MM.1S (cell line): Measurements from ENCODE around the gene PARD3.

Source experiments
- DNase-seq: peaks from one replicate; pipeline ENCODE4 v3.0.0-alpha.2; 2015
- H2AFZ ChIP-seq: fragments of 300-600 bp; sonication (generic); 2 replicates; pipeline ENCODE4 v1.6.0; 2016; ENCODE audit warnings: antibody characterized with exemption, low read length
- H3F3A ChIP-seq: fragments of 300-600 bp; sonication (generic); 2 replicates; pipeline ENCODE4 v1.6.1; 2016; ENCODE audit warnings: mild to moderate bottlenecking, antibody characterized with exemption, low read length, moderate library complexity, mixed read lengths; ENCODE audit not compliant: insufficient read depth
- H3K27ac ChIP-seq: fragments of 300-600 bp; sonication (generic); 2 replicates; pipeline ENCODE4 v1.5.1; 2016; ENCODE audit warnings: mild to moderate bottlenecking, low read length
- H3K27me3 ChIP-seq: fragments of 300-600 bp; sonication (generic); replicated peaks from 2 replicates; pipeline ENCODE4 v1.6.0; 2016; ENCODE audit warnings: low read length; ENCODE audit not compliant: insufficient read depth
- H3K36me3 ChIP-seq: fragments of 300-600 bp; sonication (generic); replicated peaks from 2 replicates; pipeline ENCODE4 v1.6.1; 2016; ENCODE audit warnings: mild to moderate bottlenecking, low read length, mixed read lengths; ENCODE audit not compliant: insufficient read depth
- H3K4me1 ChIP-seq: fragments of 300-600 bp; sonication (generic); 2 replicates; pipeline ENCODE4 v1.6.1; 2016; ENCODE audit warnings: low read length, mixed read lengths
- H3K4me2 ChIP-seq: fragments of 300-600 bp; sonication (generic); 2 replicates; pipeline ENCODE4 v1.6.0; 2016; ENCODE audit warnings: low read depth, low read length
- H3K4me3 ChIP-seq: fragments of 300-600 bp; sonication (generic); 2 replicates; pipeline ENCODE4 v1.5.1; 2016; ENCODE audit warnings: low read length, mixed read lengths
- H3K79me2 ChIP-seq: fragments of 300-600 bp; sonication (generic); 2 replicates; pipeline ENCODE4 v1.6.1; 2016; ENCODE audit warnings: mixed run types, low read length, mixed read lengths
- H3K9ac ChIP-seq: fragments of 300-600 bp; sonication (generic); 2 replicates; pipeline ENCODE4 v1.6.1; 2016; ENCODE audit warnings: low read length, mixed read lengths
- H3K9me2 ChIP-seq: fragments of 300-600 bp; sonication (generic); replicated peaks from 2 replicates; pipeline ENCODE4 v1.6.1; 2016; ENCODE audit warnings: mild to moderate bottlenecking, low read length, mixed read lengths; ENCODE audit not compliant: insufficient read depth
- H3K9me3 ChIP-seq: fragments of 300-600 bp; sonication (generic); replicated peaks from 2 replicates; pipeline ENCODE4 v1.6.1; 2016; ENCODE audit warnings: mild to moderate bottlenecking, low read length, mixed read lengths; ENCODE audit not compliant: insufficient read depth
- H4K20me1 ChIP-seq: fragments of 300-600 bp; sonication (generic); 2 replicates; pipeline ENCODE4 v1.6.1; 2016; ENCODE audit warnings: mild to moderate bottlenecking, low read length, moderate library complexity, mixed read lengths; ENCODE audit not compliant: insufficient read depth
- EZH2 ChIP-seq: fragments of 300-600 bp; sonication (generic); optimal IDR thresholded peaks from 2 replicates; pipeline ENCODE3; 2017; ENCODE audit warnings: low read depth, mild to moderate bottlenecking, antibody characterized with exemption, low read length, mixed read lengths
- EZH2phosphoT487 ChIP-seq: fragments of 300-600 bp; sonication (generic); IDR thresholded peaks from 2 replicates; pipeline ENCODE4 v1.6.1; 2018; ENCODE audit warnings: antibody characterized with exemption, low read length
- TF ChIP-seq, protein P1 (sequence below): fragments of 300-600 bp; sonication (generic); IDR thresholded peaks from 2 replicates; pipeline ENCODE4 v1.5.1; 2016; ENCODE audit warnings: antibody characterized with exemption, low read length, mixed read lengths

The PARD3 gene

DNA sequence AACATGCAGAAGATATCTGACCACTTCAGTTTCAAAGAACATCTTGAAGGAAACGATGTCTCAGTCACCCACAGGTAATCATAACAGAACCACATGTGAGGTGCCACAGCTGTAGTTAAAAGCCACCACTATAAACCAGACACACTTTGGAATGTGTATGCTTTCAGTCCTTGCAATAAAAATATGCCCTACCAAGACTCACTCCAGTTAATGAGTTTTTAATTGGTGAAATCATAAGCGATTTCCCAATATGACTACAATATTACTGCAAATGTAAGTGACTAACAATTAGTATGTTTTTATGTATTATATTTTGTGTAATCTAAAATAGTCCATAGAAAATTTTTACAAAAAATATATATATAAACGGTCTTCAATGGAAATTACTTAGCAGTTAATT, 428.2 kb downstream of the PARD3 start:
- Histone ChIP-seq H3K36me3 (no peaks in the 10 kb centered on the region), H2AFZ (no peak overlapping the region), H3K4me3 (no peak overlapping the region), H3K4me2 (no peak overlapping the region), H3F3A (no peaks in the 10 kb centered on the region), H3K9ac (no peak overlapping the region), H3K79me2 (no peaks in the 10 kb centered on the region), H3K4me1 (no peaks in the 10 kb centered on the region), H3K9me2 (no peaks in the 10 kb centered on the region), H4K20me1 (no peaks in the 10 kb centered on the region), H3K27ac (no peak overlapping the region), H3K27me3 (no peaks in the 10 kb centered on the region), H3K9me3 (no peaks in the 10 kb centered on the region)
- DNase-seq: no peak
- TF ChIP-seq EZH2 (no peak), EZH2phosphoT487 (no peak)
- TF ChIP-seq, protein P1, sequence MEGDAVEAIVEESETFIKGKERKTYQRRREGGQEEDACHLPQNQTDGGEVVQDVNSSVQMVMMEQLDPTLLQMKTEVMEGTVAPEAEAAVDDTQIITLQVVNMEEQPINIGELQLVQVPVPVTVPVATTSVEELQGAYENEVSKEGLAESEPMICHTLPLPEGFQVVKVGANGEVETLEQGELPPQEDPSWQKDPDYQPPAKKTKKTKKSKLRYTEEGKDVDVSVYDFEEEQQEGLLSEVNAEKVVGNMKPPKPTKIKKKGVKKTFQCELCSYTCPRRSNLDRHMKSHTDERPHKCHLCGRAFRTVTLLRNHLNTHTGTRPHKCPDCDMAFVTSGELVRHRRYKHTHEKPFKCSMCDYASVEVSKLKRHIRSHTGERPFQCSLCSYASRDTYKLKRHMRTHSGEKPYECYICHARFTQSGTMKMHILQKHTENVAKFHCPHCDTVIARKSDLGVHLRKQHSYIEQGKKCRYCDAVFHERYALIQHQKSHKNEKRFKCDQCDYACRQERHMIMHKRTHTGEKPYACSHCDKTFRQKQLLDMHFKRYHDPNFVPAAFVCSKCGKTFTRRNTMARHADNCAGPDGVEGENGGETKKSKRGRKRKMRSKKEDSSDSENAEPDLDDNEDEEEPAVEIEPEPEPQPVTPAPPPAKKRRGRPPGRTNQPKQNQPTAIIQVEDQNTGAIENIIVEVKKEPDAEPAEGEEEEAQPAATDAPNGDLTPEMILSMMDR: no peak

DNA sequence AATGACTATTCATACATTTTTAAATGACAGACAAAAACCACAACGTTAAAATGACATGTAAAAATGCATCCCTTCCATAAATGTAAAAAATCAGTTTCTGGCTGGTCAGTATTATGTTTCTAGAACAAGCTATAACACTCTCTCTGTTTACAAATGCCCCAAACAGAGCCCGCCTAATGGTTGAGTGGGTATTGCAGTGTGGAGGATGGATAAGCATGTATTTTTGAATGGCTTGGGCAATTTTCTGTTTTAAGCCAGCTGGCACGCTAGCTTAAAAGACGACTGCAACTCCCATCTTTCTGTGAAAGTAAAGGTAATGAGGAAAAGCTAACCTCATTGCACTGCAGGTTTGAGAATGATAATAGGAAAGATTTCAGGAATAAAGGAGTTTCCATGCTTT, 430.7 kb downstream of the PARD3 start:
- Histone ChIP-seq H3K9ac (no peak overlapping the region), H3K4me3 (no peak overlapping the region), H3K4me2 (no peak overlapping the region), H3F3A (no peaks in the 10 kb centered on the region), H3K9me3 (no peaks in the 10 kb centered on the region), H4K20me1 (no peaks in the 10 kb centered on the region), H2AFZ (no peak overlapping the region), H3K36me3 (no peaks in the 10 kb centered on the region), H3K9me2 (no peaks in the 10 kb centered on the region), H3K27me3 (no peaks in the 10 kb centered on the region), H3K79me2 (no peaks in the 10 kb centered on the region), H3K4me1 (no peaks in the 10 kb centered on the region), H3K27ac (no peak overlapping the region)
- TF ChIP-seq EZH2phosphoT487 (no peak), EZH2 (no peak)
- TF ChIP-seq, protein P1: no peak
- no peak for DNase-seq

DNA sequence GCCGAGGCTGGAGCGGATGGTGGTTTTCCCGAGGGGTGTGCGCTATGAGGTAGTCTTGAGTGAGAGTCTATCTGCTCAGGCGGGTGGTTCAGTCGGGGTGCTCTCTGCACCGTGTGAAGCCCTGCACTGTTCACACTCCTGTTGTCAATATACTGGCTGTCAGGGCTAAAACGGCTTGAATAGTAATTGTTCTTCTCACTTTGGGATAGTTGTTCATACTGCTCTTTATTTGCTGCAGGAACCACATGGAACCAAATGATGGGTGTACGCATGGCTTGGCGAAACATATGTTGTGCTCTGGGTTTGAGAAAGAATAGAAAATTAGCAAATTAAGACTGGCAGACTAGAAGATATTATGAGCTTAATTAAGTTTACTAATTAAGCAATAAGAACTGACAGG, 432.5 kb downstream of the PARD3 start:
- no peaks in the 10 kb centered on the region for H3K9me2 ChIP-seq
- H3K36me3 ChIP-seq: no peaks in the 10 kb centered on the region
- H3K4me2 ChIP-seq: no peak overlapping the region
- DNase-seq: no peak
- no peaks in the 10 kb centered on the region for H4K20me1 ChIP-seq
- H3K79me2 ChIP-seq: no peaks in the 10 kb centered on the region
- no peaks in the 10 kb centered on the region for H3F3A ChIP-seq
- no peak overlapping the region for H3K9ac ChIP-seq
- H2AFZ ChIP-seq: no peak overlapping the region
- TF ChIP-seq EZH2 (no peak), EZH2phosphoT487 (no peak)
- TF ChIP-seq, protein P1: no peak
- H3K4me1 ChIP-seq: no peaks in the 10 kb centered on the region
- no peaks in the 10 kb centered on the region for H3K27me3 ChIP-seq
- no peak overlapping the region for H3K27ac ChIP-seq
- no peak overlapping the region for H3K4me3 ChIP-seq
- no peaks in the 10 kb centered on the region for H3K9me3 ChIP-seq

DNA sequence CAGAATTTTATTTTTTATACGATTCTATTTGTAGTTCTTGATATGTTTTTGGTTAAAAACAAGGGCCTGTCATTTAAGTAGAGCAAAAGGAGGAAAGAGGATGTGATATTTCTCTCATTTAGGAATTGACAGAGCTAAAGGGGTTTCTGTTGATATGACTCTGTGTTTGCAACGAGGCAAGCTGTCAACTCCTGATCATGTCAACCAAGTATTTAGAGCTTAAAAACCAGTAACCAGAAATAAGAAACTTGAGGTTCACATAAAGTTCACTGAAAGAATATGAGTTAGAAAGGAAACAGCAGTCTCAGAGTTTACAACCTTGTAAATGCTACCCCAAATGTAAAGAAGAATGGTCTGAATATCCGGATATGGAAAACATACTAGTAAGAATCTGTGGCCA, 434.2 kb downstream of the PARD3 start:
- no peak overlapping the region for H3K4me2 ChIP-seq

More for the DNA sequence above, 434.2 kb downstream of the PARD3 start:
- Histone ChIP-seq H4K20me1 (no peaks in the 10 kb centered on the region), H2AFZ (no peak overlapping the region), H3K79me2 (no peaks in the 10 kb centered on the region), H3K9ac (no peak overlapping the region), H3K4me3 (no peak overlapping the region), H3K27ac (no peak overlapping the region), H3F3A (no peaks in the 10 kb centered on the region), H3K4me1 (no peaks in the 10 kb centered on the region), H3K9me3 (no peaks in the 10 kb centered on the region), H3K9me2 (no peaks in the 10 kb centered on the region), H3K36me3 (no peaks in the 10 kb centered on the region), H3K27me3 (no peaks in the 10 kb centered on the region)
- TF ChIP-seq, protein P1: no peak
- DNase-seq: no peak
